ENCODE results near the gene CLEC16A. TPM values are rescaled to one million over a fixed set of nuclear protein-coding genes. Genes with fewer than 3 reads are reported as not detected.
A peak's percentile ranks its signal among the peaks of the same experiment; 100 is the strongest.

Gene CLEC16A
- total RNA-seq, 2 experiments from 2014 or later, result 18.4 to 20.1 TPM

DNA sequence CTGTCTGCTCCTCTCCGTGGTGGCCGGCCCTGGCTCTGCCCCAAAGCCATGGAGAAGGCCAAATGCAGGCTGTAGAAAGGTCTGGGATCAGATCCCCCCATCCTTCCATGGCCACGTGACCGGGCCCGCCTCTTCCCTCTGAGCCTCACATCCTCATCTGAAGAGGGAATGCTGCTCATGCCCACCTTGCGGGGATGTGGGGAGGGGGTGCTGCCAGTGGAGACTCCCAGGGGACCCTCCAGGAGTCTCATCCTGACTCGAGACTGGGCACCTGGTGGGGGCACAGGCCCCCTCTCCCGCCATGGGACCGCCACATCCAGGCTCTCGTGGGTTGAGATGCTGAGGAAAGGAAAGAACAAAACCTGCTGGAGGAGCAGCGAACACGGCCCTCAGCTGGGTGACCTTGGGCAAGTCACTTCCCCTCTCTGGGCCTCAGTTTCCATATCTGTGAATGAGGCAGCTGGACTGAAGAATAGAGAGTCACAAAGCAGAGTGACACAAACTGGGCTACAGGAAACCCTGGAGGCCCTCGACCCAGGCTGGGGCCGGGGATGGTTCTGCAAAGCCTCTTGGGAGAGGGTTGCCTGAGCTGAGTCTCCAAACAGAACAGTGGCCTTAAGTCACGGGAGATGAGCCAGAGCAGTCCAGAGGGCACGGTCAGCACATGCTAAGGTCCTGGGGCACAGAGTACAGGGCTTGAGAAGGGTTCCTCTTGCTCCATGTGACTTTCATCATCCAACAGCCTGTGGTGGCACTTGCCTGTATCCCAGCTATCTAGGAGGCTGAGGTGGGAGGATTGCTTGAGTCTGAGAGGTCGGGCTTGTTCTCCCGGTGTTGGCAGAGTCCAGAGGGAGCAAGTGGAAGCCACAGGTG lies 281.5 kb downstream of the CLEC16A start:
- H3K4me1 Mint-ChIP-seq (ENCODE audit: low read depth), result peaks cover 53% of the 10 kb centered on the region
- H3K9me3 Mint-ChIP-seq, result no peaks in the 10 kb centered on the region
- peak overlapping the region; percentile 96 for H3K27ac Mint-ChIP-seq
- H3K4me3 Mint-ChIP-seq, result peak overlapping the region; percentile 35
- no peaks in the 10 kb centered on the region for H3K27me3 Mint-ChIP-seq (ENCODE audit: low read depth)
- CTCF ChIA-PET, result interaction anchor here (0.8 to 4.3 kb wide), 13 partner anchors 8 to 272 kb away, joined by 3 to 32 read pairs (median 6); partner anchors contain the start of gene SOCS1
- DNase-seq, result peak; percentile 42
- no peaks in the 10 kb centered on the region for H3K36me3 Mint-ChIP-seq (ENCODE audit: low read depth)
- intact Hi-C loops (cut with micrococcal nuclease), result loop anchor here (1.0 to 2.0 kb wide), 11 partner anchors 7 to 557 kb away; partner anchors contain the start of gene DEXI

DNA sequence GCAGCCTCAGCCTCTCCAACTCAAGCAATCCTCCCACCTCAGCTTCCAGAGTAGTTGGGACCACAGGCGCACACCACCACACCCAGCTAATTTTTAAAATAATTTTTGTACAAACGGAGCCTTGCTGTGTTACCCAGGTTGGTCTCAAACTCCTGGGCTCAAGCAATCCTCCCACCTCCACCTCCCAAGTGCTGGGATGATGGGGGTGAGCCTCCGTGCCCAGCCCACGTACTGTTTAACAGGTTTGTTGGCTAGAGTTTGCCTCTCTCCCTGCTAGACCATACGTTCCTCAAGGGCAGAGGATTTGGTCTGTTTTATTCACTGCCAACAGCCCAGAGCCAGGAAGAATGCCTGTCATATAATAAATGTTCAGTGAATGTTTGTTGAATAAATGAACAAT lies 285.1 kb downstream of the CLEC16A start:
- intact Hi-C loops (cut with micrococcal nuclease), result no loop called here
- H3K36me3 Mint-ChIP-seq (ENCODE audit: low read depth), result no peaks in the 10 kb centered on the region
- H3K27ac Mint-ChIP-seq, result peak overlapping the region; percentile 20
- no peaks in the 10 kb centered on the region for H3K27me3 Mint-ChIP-seq (ENCODE audit: low read depth)
- DNase-seq, result no peak
- CTCF ChIA-PET, result interaction anchor here (0.7 kb wide), 1 partner anchor 11 kb away, joined by 4 read pairs; no protein-coding TSS in a partner anchor
- peaks cover 70% of the 10 kb centered on the region for H3K4me1 Mint-ChIP-seq (ENCODE audit: low read depth)
- no peaks in the 10 kb centered on the region for H3K9me3 Mint-ChIP-seq
- H3K4me3 Mint-ChIP-seq, result no peak overlapping the region

DNA sequence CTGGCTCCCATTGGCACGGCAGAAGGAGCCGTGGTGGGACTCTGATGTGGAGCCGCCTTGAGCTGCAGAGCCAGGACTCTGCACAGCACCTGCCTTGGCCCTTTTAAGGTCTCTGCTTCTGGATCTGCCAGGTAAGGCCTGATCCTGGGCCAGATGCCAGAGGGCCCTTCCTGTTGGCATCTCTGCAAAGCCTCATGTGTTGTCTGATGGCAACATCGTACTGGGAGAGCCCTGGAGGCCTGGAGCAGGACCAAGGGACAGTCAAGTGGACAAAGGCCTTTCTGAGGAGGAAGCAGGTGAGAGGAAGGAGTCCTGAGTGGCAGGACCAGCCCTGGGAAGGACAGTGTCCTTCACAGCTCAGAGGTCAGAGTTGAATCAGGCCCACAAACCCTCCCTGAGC lies 285.5 kb downstream of the CLEC16A start:
- Mint-ChIP-seq H3K27ac (peak overlapping the region; percentile 53), H3K4me3 (no peak overlapping the region), H3K27me3 (ENCODE audit: low read depth) (no peaks in the 10 kb centered on the region), H3K4me1 (ENCODE audit: low read depth) (peaks cover 68% of the 10 kb centered on the region), H3K9me3 (no peaks in the 10 kb centered on the region), H3K36me3 (ENCODE audit: low read depth) (no peaks in the 10 kb centered on the region)
- intact Hi-C loops (cut with micrococcal nuclease), result no loop called here
- CTCF ChIA-PET, result no interaction called here
- DNase-seq, result no peak

DNA sequence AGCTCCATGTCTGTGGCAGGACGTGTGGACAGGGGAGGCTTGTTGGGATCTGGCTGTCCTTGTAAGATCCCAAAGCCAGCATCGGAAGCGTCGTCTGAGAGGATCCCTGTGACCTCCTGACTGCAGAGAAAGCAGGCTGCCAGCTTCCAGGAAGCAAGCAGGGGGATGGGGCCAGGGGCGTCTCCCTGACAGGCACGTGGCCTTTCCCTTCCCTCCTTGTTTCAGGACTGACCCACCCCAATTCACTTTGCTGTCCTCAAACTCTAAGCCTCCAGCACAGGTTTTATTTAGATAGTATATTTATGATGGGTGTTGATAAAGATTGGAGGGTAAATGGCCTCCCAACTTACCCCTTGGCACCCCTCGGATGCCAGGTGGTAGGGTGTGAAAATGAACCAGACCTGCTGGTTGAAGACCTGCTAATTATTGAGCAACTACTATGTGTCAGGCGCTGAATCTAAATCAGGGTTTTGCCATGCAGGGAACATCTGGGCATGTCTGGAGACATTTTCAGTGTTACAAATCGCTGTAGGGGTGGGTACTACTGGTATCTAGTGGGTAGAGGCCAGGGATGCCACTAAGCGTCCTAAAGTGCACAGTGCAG lies 287.1 kb downstream of the CLEC16A start:
- H3K4me3 Mint-ChIP-seq, result no peak overlapping the region
- H3K9me3 Mint-ChIP-seq, result no peaks in the 10 kb centered on the region
- intact Hi-C loops (cut with micrococcal nuclease), result no loop called here
- peaks cover 57% of the 10 kb centered on the region for H3K4me1 Mint-ChIP-seq (ENCODE audit: low read depth)
- no peak for DNase-seq
- H3K27ac Mint-ChIP-seq, result peak overlapping the region; percentile 99
- no peaks in the 10 kb centered on the region for H3K27me3 Mint-ChIP-seq (ENCODE audit: low read depth)
- CTCF ChIA-PET, result no interaction called here
- no peaks in the 10 kb centered on the region for H3K36me3 Mint-ChIP-seq (ENCODE audit: low read depth)

Other genes with a start within 250 kb of the CLEC16A start
- gene TEKT5, start 249.6 kb upstream of the CLEC16A start, total RNA-seq, result under 1 TPM in 1 of 2 experiments, not detected in 1; 0.15 TPM
- 10 to 100 TPM; 22.3 to 23.0 TPM for gene NUBP1, start 200.7 kb upstream of the CLEC16A start, total RNA-seq
- gene TVP23A, start 125.8 kb upstream of the CLEC16A start, total RNA-seq, result not detected
- gene CIITA, start 67.4 kb upstream of the CLEC16A start, total RNA-seq, result under 1 TPM; 0.12 to 0.29 TPM
- 10 to 100 TPM; 23.4 to 25.9 TPM for gene DEXI, start 2.1 kb upstream of the CLEC16A start, total RNA-seq